HepG2 (cell line): ENCODE data around the gene ERP44. TPM values are rescaled to one million over a fixed set of nuclear protein-coding genes. Genes with fewer than 3 reads are reported as not detected.

Experiments used
- EHMT2 ChIP-seq: fragments of 200-600 bp; sonication (generic); IDR thresholded peaks from 2 replicates; pipeline ENCODE4 v1.7.0; 2017; ENCODE audit warnings: antibody characterized with exemption, low read depth, low read length, borderline replicate concordance
- ELF4 ChIP-seq: sonication (generic); formaldehyde crosslinking; IDR thresholded peaks from 2 replicates; pipeline ENCODE4 v1.5.0; 2020; ENCODE audit warnings: missing genetic modification reagents, mild to moderate bottlenecking, moderate library complexity, borderline replicate concordance
- KAT8 ChIP-seq: IDR thresholded peaks from 2 replicates; pipeline ENCODE4 v1.6.1; 2016; ENCODE audit warnings: missing genetic modification reagents, missing compliant biosample characterization
- PAF1 ChIP-seq: IDR thresholded peaks from 2 replicates; pipeline ENCODE4 v1.6.1; 2016; ENCODE audit warnings: missing genetic modification reagents, missing compliant biosample characterization
- PHF8 ChIP-seq: sonication (generic); formaldehyde crosslinking; IDR thresholded peaks from 2 replicates; pipeline ENCODE4 v1.5.0; 2020; ENCODE audit warnings: missing genetic modification reagents
- SMARCE1 ChIP-seq: fragments of 450-650 bp; IDR thresholded peaks from 2 replicates; pipeline ENCODE4 v1.6.1; 2017; ENCODE audit warnings: borderline replicate concordance
- ZFP37 ChIP-seq: sonication (generic); formaldehyde crosslinking; IDR thresholded peaks from 2 replicates; pipeline ENCODE4 v1.4.0; 2020; ENCODE audit warnings: missing genetic modification reagents, borderline replicate concordance
- ZNF225 ChIP-seq: sonication (generic); formaldehyde crosslinking; IDR thresholded peaks from 2 replicates; pipeline ENCODE4 v1.4.0; 2020; ENCODE audit warnings: mild to moderate bottlenecking, missing genetic modification reagents
- ZNF367 ChIP-seq: sonication (generic); formaldehyde crosslinking; IDR thresholded peaks from 2 replicates; pipeline ENCODE4 v1.4.0; 2020; ENCODE audit warnings: missing genetic modification reagents, borderline replicate concordance
- ZNF674 ChIP-seq: sonication (generic); formaldehyde crosslinking; IDR thresholded peaks from 2 replicates; pipeline ENCODE4 v1.5.0; 2020; ENCODE audit warnings: low read depth, mild to moderate bottlenecking, missing genetic modification reagents
- polyA plus RNA-seq, 8 experiments: library from polyadenylated mRNA; depleted of rRNA in 3 of 8; stranded (reverse) in 7 of 8; unstranded in 1 of 8; fragments of >200 nt; fragmentation: Illumina TruSeq in 4 of 8; extraction: Trizol in 4 of 8; gene quantifications; 2 replicates each; pipeline versions ENCODE4 v1.2.1 to v1.2.3, GENCODE V29; 2011 to 2016; ENCODE audit warnings: low read depth in 4 of 8, missing spikeins in 1 of 8, mixed read lengths in 1 of 8; ENCODE audit not compliant: insufficient read depth in 1 of 8
- total RNA-seq, 5 experiments: library from RNA; depleted of rRNA; stranded (reverse); fragments of >200 nt; fragmentation: Illumina TruSeq; extraction: Trizol; gene quantifications; 2 replicates each; pipeline ENCODE4 v1.2.3, GENCODE V29; 2016; ENCODE audit warnings: low read depth in 1 of 5
- TF ChIP-seq, protein P1 (sequence below): sonication (generic); formaldehyde crosslinking; IDR thresholded peaks from 2 replicates; pipeline ENCODE4 v1.8.0; 2022; ENCODE audit warnings: missing genetic modification reagents, mild to moderate bottlenecking, inconsistent platforms, borderline replicate concordance
- TF ChIP-seq, protein P2 (sequence below): IDR thresholded peaks from 2 replicates; pipeline ENCODE4 v1.6.1; 2016; ENCODE audit warnings: missing compliant biosample characterization, missing genetic modification reagents, borderline replicate concordance
- TF ChIP-seq, protein P3 (sequence below): sonication (generic); formaldehyde crosslinking; IDR thresholded peaks from 2 replicates; pipeline ENCODE4 v1.8.0; 2022; ENCODE audit warnings: mild to moderate bottlenecking, missing genetic modification reagents
- TF ChIP-seq, protein P4 (sequence below): sonication (generic); formaldehyde crosslinking; IDR thresholded peaks from 2 replicates; pipeline ENCODE4 v1.4.0; 2020; ENCODE audit warnings: mild to moderate bottlenecking, missing genetic modification reagents, borderline replicate concordance
- TF ChIP-seq, protein P5 (sequence below): IDR thresholded peaks from 2 replicates; pipeline ENCODE4 v1.6.1; 2012; ENCODE audit warnings: low read length, improper control_type of control experiment

Gene ERP44
- total and polyA plus RNA-seq, 2 of the 13 experiments (the other 11 are each of a cell fraction or from before 2014, with no cell fraction given), result 8.9 to 13.8 TPM

DNA sequence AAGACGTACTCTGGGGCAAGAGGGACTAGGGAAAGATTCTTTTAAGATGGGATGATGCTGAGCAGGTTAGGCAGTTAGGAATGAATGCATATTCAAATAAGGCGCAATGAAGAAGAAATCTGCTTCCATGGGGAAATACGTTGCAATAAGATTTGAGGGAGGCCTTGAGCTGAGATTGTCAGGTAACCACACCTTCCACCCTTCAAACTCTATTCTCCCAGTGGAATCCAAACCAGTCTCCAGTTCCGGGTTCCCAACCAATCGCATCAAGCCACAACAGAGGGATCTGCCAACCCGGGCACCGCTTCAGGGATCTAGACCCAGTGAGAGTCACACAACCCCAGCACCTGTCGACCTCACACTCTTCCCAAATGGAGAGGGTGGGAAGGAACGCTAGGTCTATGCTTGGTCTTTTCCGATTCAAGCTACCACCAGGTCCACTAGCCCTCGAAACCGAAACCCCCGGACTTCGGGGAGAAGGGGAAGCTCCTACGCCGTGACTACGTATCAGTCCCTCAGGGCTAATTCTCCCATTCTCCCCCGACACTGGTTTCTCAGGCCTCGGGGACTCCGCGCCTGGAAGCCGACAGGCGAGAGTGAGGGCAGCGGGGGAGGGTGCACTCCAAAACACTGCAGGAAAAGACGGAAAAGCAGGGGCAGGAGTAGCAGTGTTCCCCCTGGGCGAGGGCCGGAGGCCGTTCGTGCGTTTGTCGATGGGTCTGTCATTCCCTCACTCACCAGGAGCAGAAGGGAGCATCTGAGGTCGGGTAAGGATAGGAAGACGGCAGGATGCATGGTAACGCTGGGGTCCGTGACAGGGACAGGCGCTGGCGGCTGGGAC, 534 bp downstream of the ERP44 start (continued):
- TF ChIP-seq, protein P1, sequence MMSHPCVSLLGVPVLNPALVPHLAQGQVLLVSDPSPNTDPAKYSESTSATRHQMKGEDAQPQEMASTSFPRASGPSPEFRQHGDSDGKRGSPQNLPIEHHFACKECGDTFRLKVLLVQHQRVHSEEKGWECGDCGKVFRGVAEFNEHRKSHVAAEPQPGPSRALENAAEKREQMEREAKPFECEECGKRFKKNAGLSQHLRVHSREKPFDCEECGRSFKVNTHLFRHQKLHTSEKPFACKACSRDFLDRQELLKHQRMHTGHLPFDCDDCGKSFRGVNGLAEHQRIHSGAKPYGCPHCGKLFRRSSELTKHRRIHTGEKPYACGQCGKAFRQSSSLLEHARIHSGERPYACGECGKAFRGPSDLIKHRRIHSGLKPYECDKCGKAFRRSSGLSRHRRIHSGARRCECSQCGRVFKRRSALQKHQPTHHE (CRISPR knock-in tag), result 0 out of 2 replicates have a peak, but pooled peaks have one; percentile 23
- TF ChIP-seq PHF8 (CRISPR knock-in tag), result no peak
- TF ChIP-seq, protein P2, sequence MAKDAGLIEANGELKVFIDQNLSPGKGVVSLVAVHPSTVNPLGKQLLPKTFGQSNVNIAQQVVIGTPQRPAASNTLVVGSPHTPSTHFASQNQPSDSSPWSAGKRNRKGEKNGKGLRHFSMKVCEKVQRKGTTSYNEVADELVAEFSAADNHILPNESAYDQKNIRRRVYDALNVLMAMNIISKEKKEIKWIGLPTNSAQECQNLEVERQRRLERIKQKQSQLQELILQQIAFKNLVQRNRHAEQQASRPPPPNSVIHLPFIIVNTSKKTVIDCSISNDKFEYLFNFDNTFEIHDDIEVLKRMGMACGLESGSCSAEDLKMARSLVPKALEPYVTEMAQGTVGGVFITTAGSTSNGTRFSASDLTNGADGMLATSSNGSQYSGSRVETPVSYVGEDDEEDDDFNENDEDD (CRISPR knock-in tag), result no peak
- TF ChIP-seq, protein P3, sequence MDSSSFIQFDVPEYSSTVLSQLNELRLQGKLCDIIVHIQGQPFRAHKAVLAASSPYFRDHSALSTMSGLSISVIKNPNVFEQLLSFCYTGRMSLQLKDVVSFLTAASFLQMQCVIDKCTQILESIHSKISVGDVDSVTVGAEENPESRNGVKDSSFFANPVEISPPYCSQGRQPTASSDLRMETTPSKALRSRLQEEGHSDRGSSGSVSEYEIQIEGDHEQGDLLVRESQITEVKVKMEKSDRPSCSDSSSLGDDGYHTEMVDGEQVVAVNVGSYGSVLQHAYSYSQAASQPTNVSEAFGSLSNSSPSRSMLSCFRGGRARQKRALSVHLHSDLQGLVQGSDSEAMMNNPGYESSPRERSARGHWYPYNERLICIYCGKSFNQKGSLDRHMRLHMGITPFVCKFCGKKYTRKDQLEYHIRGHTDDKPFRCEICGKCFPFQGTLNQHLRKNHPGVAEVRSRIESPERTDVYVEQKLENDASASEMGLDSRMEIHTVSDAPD, result no peak
- TF ChIP-seq, protein P4, sequence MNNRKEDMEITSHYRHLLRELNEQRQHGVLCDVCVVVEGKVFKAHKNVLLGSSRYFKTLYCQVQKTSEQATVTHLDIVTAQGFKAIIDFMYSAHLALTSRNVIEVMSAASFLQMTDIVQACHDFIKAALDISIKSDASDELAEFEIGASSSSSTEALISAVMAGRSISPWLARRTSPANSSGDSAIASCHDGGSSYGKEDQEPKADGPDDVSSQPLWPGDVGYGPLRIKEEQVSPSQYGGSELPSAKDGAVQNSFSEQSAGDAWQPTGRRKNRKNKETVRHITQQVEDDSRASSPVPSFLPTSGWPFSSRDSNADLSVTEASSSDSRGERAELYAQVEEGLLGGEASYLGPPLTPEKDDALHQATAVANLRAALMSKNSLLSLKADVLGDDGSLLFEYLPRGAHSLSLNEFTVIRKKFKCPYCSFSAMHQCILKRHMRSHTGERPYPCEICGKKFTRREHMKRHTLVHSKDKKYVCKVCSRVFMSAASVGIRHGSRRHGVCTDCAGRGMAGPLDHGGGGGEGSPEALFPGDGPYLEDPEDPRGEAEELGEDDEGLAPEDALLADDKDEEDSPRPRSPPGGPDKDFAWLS (CRISPR knock-in tag), result no peak
- TF ChIP-seq, protein P5, sequence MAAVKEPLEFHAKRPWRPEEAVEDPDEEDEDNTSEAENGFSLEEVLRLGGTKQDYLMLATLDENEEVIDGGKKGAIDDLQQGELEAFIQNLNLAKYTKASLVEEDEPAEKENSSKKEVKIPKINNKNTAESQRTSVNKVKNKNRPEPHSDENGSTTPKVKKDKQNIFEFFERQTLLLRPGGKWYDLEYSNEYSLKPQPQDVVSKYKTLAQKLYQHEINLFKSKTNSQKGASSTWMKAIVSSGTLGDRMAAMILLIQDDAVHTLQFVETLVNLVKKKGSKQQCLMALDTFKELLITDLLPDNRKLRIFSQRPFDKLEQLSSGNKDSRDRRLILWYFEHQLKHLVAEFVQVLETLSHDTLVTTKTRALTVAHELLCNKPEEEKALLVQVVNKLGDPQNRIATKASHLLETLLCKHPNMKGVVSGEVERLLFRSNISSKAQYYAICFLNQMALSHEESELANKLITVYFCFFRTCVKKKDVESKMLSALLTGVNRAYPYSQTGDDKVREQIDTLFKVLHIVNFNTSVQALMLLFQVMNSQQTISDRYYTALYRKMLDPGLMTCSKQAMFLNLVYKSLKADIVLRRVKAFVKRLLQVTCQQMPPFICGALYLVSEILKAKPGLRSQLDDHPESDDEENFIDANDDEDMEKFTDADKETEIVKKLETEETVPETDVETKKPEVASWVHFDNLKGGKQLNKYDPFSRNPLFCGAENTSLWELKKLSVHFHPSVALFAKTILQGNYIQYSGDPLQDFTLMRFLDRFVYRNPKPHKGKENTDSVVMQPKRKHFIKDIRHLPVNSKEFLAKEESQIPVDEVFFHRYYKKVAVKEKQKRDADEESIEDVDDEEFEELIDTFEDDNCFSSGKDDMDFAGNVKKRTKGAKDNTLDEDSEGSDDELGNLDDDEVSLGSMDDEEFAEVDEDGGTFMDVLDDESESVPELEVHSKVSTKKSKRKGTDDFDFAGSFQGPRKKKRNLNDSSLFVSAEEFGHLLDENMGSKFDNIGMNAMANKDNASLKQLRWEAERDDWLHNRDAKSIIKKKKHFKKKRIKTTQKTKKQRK, result no peak
- TF ChIP-seq KAT8, result no peak
- TF ChIP-seq SMARCE1, result no peak
- TF ChIP-seq EHMT2, result no peak
- TF ChIP-seq ZFP37 (CRISPR knock-in tag), result peak; percentile 37; the same call in 1 of the 2 replicates
- TF ChIP-seq ELF4 (CRISPR knock-in tag), result peak; percentile 49; the same call in 1 of the 2 replicates
- no peak for TF ChIP-seq ZNF225 (CRISPR knock-in tag)
- TF ChIP-seq PAF1, result no peak
- TF ChIP-seq ZNF674 (CRISPR knock-in tag), result peak; percentile 73; the same call in 1 of the 2 replicates
- TF ChIP-seq ZNF367 (CRISPR knock-in tag), result no peak
